ENCODE results near the gene GDNF.
"Not testable (repeated sequence)": the region's sequence is repeated elsewhere in the genome, so short reads cannot be mapped to it uniquely, and the experiment has no call there.

The GDNF gene, protein sequence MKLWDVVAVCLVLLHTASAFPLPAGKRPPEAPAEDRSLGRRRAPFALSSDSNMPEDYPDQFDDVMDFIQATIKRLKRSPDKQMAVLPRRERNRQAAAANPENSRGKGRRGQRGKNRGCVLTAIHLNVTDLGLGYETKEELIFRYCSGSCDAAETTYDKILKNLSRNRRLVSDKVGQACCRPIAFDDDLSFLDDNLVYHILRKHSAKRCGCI

DNA sequence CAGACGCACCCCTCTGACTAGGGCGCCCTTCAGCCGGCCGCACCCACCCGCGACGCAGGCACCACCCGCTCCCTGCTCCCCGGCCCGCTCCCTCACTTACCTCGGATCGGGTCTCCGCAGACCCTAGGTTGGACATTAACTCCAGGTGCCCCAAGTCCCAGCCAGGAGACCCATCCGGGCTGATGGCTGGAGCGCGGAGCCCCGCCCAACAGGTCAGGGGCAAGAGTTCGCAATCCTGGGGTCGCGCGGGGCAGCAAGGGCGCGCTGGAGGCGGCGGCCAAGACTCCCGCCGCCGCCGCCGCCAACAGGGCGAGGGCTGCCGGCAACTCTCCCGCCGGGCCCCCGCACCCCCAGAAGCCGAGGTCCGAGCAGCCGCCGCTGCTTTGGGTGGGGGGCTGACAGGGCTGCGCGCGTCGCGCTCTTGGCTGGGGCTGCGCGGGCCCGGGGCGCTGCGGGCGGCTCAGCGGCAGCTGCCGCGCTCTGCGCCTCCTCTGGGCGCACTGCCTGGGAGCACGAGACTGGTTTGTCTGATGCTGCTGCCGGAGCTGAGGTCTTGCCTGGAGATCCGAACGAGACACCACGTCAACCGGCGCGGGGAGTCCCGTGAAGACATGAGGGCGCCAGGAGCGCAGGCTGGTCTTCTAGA lies at the start of gene GDNF:
Gene GDNF, minus strand, starts transcription at position 635 of the 646 bp plus-strand sequence. CDS start 5,245 bp downstream, outside the sequence.
- DNase-seq (ENCODE audit: low read depth in 3 of 3): peak in 1 of 3 donors; percentile 3

DNA sequence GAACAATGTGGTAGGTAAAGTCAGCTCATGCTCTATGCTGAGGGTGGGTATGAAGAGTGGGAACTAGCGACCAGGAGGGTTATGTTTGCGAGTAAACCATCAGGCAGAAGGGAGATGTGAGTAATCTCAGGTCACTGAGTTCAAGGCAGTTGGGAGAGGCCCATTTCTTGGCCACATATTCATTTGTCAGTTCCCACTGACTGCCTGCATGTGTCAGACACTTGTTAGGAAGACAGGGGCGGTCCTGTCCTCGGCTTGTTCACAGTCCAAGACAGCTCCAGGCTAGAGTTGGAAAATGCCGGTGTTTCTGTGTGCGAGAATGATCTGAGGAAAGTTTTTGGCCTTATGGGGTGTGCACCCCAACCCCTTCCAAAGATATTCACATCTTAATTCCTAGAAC lies 48.6 kb upstream of the GDNF start:
- DNase-seq (ENCODE audit: low read depth in 3 of 3): no peak

DNA sequence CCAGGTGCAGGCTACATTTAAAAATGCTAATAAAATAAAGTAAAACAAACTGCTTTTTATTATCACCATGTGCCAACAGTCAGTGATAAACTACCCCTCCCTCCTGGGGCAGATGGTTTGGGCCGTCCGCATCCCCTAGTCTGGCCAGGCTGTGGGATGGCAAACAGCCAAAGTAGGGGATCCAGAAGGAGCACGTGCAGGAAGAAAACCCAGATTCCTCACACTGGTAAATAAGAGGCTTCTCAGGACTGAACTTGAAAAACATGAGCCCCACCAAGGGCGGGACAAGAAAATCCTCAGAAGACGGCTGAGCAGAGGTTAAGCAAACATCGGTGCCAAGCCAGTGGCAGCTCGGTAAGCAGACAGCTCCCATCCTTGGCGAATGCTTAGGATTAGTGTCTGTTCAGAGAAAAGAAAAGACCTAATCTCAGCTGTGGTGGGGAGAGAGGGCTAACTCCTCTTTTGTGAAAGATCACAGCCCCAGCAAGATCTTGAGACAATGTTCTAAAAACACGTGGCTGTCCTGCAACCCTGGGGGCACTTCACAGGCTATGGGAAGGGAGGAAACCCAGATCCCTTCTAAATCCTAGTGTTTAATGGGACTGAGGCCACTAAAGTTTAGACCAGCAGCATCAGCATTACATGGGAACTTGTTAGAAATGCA lies 46.5 kb upstream of the GDNF start:
- no peak for DNase-seq (ENCODE audit: low read depth in 3 of 3)

DNA sequence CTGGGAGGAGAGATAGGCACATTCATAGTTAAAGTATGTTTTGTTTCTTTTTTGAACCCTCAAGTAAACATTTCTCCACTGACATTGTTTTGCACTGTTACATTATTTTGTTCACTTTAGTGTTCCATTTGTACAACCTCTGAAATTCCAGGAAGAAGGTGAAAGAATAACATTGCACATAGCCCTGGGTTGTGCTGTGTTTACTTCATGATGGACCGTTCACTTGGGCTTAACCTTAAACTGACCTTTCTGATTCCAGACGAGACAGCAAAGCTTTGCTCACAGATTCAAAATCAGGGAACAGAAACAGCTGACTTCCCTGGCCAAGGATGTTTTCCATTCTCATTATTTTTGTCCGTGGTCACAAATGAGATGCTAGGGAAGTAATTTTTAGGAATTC lies 42.8 kb upstream of the GDNF start:
- DNase-seq (ENCODE audit: low read depth in 3 of 3): no peak

DNA sequence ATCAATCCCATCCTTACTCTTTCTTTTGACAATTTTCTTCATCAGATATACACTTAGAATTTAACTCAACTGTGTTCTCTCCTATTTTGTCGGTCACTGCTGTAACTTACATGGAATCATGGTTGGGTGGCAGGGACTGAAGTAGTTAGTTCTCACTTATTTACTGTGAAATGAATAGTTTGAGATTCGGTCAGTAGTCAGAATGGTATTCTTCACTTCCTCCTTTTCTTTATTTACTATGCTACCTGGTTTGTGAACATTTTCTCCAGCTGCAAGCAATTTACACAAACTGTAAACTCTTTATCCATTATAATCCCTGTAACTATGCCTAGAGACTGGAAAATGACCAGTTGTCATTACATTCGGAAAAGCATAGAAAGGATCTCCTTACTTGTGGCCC lies 41.5 kb upstream of the GDNF start:
- no peak for DNase-seq (ENCODE audit: low read depth in 3 of 3)

DNA sequence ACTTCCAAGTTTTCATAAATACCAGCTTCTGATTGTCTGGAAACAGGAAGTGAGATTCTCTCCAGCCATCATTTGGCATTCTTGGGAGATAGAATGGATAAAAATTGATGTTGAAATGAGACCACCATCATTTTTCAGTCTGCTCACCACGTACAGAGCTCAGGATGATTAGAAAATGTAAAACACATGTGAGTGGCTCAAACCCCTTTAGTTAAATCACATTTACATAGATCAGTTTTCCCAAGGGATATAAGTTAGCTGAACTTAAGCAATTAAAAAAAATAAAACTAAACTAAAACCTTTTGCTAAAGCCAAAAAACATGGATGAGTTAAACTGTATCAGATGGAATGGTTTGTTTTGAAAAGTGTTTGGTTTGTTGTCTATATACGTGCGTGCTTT lies 37.1 kb upstream of the GDNF start:
- no peak for DNase-seq (ENCODE audit: low read depth in 3 of 3)

DNA sequence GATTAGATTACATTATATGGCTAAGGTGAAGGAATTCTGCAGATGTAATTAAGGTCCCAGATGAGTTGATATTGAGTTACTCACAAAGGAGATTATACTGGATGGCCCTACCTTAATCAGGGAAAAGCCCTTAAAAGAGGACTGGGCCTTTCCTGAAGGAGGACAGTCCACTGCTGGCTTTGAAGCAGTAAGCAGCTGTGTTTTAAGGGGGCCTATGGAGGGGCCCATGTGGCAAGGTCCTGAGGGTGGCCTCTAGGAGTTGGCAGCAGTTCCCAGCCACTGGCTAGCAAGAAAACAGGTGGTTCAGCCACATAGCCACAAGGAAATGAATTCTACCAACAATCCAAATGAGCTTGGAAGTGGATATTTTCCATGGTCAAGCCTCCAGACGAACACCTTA lies 36.4 kb upstream of the GDNF start:
- no peak for DNase-seq (ENCODE audit: low read depth in 3 of 3)

DNA sequence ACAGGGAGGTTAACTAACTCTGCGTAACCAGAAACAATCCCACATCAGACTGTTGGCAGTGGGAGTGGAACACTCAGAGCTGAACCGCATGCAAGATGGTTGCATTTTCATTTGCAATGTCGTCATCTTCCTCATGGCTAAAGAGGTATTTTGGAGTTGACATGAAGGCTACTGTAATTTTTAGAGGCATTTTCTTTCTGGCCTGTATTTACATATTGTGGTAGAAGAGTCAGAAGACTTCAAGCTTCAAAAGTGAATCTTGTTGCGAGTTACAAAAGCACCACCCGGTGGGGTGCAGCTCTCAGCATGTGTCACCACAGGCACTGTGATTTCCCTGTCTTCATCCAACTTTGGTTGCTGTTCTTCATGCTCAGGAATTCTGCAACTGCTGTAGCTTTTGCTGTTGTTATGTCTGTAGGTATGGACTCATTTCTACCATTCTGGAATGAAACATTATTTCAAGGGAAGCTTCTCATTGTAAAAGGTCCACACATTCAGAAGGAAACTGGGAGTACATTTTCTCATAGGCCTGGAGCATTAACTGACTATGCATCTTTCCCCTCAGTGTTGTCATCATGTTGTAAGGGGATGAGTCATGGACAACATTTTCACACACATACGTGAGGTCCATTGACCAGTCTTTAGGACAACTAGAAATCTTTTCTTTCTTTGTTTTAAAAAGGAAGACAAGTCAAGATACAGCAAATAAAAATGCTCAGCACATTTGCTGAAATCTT lies 35.4 kb upstream of the GDNF start:
- no peak for DNase-seq (ENCODE audit: low read depth in 3 of 3)

DNA sequence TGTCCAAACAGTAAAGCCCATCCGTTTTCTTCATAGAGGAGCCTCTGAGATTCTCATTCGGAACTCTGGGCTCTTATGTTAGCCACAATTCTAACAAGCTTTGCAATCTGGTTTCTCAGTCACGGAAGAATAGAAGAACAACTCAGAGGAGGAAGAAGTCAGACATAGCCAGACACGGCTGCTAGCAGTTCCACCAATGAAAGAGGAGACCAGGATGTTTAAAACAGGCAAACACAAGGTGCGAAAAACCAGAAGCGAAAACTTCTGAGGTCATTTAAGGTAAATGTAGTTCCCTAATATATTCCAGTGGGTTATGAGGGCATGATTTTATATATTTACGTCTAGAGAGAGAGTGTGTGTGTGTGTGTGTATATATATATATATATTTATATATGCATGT lies 34.1 kb upstream of the GDNF start:
- DNase-seq (ENCODE audit: low read depth in 3 of 3): no peak

DNA sequence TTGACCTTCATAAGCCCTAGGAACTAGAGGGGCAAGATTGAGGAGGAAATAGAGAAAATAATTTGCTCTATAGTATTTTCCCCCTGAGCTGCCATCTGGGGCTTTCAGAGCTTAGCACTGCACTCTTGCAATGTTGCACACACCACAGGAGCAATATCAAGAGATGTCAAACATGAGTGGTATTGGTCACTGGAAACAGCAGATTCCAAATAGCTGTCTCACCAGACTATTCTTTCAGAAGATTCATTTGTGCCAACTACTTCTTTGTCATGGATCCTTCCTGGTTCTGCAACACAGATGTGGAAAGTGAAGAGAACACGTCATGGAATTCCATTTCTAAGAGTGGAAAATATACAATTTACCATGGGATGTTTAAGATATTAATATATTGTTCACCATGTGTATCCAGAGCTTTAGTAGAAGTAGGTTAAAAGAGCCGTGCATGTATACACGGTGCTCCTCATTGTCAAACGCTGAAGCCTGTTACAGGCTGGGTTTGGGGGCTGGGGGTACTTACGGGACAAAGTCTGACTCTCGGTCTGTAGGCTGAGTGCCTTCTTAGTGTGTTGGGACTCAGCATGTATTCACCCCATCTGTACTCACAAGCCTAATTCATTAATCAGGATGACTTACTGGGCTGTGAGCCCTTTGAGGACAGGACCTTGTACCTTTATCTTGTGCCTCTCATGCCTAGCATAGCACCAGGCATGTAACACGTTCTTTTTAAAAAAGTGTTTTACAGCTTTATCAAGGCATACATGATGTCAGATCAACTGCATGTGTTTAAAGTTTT lies 31.4 kb upstream of the GDNF start:
- DNase-seq (ENCODE audit: low read depth in 3 of 3): no peak

DNA sequence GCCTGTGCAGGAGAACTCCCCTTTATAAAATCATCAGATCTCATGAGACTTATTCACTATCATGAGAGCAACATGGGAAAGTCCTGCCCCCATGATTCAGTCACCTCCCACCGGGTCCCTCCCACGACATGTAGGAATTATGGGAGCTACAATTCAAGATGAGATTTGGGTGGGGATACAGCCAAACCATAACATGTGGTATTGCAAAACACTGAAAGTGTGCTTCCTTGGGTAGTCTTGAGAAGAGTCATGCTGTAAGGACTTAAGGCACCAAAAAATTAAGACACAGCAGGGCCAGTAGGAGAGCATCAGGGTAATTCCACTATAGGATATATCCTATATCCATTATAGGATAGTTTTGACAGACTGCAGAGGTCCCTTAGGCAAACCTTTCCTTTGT lies 29.4 kb upstream of the GDNF start:
- DNase-seq (ENCODE audit: low read depth in 3 of 3): no peak

DNA sequence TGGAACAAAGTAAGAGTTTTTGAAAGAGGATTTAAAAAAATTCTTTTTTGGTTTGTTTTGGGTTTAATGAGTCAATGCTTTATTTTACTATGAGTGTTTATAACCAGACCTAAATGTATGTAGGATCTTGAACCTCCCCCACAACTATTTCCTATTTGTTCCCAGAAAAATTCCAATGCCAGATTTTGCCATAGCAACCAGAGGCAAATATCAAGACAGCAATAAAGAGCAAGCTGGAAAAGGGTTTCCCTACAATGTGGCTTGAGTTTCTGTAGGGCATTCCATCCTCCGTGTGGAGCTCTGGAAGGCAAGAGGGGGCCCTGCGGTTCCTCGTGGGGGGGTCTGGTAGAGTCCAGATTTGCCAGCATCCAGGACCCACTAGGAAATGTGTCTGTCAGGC lies 27.8 kb upstream of the GDNF start:
- no peak for DNase-seq (ENCODE audit: low read depth in 3 of 3)

DNA sequence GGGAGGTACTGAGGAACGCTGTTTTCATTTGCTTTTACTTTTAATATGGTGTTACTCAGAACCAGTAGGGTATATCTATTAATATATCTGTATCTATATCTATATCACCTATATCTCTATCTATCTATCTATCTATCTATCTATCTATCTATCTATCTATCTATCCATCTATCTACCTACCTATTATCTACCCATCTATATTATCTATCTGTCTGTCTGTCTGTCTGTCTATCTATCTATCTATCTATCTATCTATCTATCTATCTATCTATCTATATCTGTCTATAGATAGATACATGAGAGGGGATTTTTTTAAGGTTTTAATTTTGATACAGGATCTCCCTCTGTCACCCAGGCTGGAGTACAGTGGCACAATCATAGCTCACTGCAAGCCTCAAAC lies 23.1 kb upstream of the GDNF start:
- DNase-seq (ENCODE audit: low read depth in 3 of 3): not testable (repeated sequence)

DNA sequence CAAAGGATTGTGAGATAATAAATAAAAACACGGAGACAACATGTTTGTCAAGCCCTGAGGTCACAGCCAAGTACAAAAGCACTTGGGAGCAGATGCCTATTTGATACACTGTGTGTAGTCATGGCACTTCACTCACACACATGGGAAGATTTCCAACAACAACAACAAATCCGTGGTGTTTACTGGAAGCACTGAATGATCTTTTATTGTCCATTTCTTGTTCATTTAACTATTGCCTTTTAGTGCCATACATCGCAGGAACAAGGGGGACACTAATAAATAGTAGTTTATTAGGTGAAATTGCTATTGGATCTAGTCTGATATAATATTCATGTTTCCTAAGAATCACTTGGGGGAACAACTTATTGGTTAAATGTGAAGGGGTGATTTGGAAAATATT lies 20.4 kb upstream of the GDNF start:
- DNase-seq (ENCODE audit: low read depth in 3 of 3): no peak

DNA sequence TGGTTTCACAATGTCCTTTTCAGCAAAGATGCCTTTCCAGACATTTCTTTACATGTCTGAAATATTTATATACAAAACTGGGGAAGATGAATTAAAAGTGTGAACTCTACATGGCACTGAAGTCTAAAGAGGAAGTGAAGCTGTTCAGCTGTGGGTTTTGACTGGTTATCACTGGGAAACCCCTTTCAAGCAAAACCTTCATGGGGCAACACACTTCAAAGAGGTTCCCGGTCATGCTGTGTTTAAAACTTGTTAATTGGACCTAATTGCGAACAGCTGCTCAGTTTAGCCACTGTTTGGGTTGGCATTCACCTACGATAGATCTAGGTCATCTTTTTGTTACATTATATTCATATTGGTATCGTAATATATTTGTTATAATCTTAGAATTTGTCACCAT lies 20.0 kb upstream of the GDNF start:
- no peak for DNase-seq (ENCODE audit: low read depth in 3 of 3)

DNA sequence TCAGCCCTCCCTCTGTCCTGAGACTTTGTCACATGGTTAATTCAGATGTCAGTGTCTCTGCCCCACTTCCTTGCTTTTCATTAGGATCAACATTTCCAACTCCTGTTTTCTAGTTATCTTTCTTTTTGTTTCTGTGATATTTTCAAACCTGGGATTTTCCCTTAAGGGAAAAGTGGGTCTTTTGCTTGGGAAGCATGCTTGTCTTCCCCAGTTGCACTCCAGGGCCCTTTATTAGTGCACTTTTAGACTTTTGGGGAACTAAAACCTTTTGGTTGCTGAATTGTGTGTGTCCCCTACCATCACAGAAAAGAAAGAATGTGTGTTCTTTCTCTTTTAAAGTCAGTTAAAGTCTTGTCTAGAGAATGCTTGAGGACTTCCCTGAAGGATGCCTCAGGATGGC lies 18.4 kb upstream of the GDNF start:
- no peak for DNase-seq (ENCODE audit: low read depth in 3 of 3)

DNA sequence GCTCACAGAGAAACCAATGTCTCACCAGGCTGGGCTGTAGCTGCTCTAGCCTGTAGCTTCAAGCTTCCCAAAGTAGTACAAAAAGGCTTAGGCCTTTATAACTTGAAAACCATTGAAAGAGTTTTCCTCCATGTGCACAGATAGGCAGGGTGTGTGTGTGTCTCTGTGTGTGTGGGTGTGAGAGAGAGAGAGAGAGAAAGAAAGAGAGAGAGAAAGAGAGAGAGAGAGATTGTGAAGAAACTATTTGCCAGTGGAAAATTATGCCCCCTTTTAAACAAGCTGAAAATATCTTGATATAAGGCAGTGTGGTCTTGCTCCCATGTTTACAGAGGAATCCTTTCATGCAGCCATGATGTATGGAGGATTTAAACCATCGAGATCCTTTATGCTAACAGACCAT lies 17.9 kb upstream of the GDNF start:
- DNase-seq (ENCODE audit: low read depth in 3 of 3): no peak

DNA sequence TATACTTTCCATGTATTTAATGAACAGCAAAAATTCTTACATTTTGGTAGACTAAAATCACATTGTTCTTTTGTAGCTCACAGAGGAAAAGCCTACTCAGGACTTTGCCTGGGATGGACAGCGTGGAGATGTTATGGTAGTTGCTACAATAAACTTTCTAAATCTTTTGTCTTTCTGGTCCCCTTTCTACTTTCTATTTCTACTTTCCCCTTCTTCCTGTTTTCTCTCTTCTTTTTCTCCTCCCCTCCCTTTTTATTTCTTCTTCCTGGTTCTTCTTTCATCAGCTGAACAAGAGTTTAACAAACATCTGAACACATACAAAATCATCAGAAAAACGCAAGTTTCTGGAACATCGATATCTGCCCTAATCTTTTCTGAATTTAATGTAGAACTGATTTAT lies 15.6 kb upstream of the GDNF start:
- DNase-seq (ENCODE audit: low read depth in 3 of 3): no peak

DNA sequence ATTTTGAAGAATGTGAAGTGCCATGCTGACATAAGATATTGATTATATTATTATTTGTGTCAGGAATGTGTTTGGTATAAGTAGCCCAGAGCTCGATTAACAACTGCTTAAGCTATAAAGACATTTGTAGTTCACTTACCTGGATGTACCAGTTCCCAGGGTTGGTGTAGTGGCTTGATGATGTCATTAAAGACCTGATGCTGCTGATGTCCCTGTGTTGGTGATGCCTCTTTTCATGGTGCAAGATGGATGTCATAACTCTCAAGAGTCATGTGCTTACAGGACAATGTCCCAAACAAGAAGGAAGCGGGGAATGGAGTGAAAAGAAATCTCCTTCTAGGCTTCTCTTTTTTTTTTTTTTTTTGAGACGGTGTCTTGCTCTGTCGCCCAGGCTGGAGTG lies 11.5 kb upstream of the GDNF start:
- no peak for DNase-seq (ENCODE audit: low read depth in 3 of 3)

DNA sequence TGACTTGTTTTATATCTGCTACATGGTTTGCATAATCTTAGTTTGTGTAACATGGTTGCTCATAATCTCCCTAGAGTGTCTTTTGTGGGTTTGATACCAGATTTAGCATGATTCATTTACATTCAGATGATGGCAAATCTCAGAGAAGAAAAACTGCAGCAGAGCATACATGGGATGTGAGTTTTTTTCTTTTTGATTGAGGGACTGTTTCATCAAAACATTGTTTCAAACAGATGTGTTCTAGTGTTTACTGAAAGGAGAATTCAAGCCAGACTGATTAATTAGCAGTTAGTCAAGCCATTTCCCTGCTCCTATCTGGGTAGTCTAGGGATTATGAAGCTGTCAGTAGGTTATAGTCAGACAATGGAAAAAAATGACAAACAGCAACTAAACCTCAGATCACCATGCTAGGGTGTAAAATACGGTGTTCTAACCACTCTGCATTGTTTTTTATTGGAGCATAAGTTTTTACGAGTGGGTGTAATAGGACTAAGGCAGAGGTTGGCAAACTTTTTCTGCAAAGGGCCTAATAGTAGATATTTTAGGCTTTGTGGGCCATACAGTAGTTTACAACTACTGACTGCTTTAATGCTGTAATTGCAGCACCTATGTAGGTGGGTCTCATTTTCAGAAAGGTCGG lies 10.5 kb upstream of the GDNF start:
- DNase-seq (ENCODE audit: low read depth in 3 of 3): no peak

DNA sequence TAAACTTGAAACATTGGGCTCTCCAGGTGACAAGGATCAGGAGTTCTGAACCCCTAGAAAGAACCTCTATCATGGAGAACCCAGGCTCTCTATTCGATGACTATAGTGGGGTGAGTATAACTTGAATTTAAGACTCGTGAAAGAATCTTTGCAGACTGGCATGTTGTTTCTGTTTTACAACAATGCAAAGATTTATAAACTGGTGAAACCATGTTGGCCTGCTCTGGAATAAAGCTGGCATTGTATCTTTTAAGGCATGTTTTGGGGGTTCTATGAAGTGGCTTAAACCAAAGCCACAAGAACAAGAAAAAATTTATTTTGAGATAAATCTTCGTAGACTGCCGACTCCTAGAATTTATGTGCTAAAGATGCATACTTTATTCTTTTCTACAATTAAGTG lies 9.8 kb upstream of the GDNF start:
- no peak for DNase-seq (ENCODE audit: low read depth in 3 of 3)

Measured in stimulated activated CD4-positive, alpha-beta T cell treated with anti-CD3 and anti-CD28 coated beads, TNF-alpha, amount 100 ng/mL, for 48 hours (primary cell).